GM13977 (cell line): ENCODE data around the gene SUCLG1.

Experiments
- DNase-seq: peaks from one replicate; pipeline ENCODE4 v3.0.0; 2012; ENCODE audit warnings: low spot score
- in situ Hi-C: fragments of 300-500 bp; cut with MboI; formaldehyde crosslinking; loops from one replicate; pipeline ENCODE4 v1.12.0; 2022; ENCODE audit warnings: low sequenced_read_pairs, low pct_unique_long_range_greater_than_20kb, mixed read lengths, inconsistent platforms; ENCODE audit not compliant: unreplicated experiment
- TF ChIP-seq, protein P1 (sequence below): IDR thresholded peaks from 2 replicates; pipeline ENCODE4 v1.5.1; 2012; ENCODE audit warnings: mild to moderate bottlenecking, control low read depth; ENCODE audit not compliant: insufficient read depth; ENCODE audit errors: extremely low read depth, missing control alignments

SUCLG1 gene

DNA sequence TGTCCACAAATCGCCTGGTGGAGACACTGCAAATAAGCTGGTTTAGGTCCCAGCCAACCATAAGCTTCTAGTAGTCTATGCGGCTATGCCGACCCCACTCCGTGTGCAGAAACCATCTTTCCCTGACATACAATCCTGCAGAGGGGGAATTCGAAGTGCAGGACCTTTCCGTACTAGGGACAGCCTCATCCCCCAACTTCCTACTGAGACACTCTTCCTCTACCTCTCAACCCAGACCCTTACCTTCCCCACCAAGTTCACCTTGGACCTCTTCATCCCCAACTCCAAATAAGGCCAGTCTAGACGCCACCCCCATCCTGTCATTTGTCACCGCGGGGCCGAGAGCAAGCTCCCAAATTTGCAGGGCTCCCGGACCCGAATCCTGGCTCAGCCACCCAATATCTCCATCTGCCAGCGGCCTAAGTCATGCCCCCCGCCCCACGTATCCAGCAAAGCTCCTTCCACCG is 496 bp downstream of the SUCLG1 start:
- DNase-seq, result peak; percentile 45
- TF ChIP-seq, protein P1, sequence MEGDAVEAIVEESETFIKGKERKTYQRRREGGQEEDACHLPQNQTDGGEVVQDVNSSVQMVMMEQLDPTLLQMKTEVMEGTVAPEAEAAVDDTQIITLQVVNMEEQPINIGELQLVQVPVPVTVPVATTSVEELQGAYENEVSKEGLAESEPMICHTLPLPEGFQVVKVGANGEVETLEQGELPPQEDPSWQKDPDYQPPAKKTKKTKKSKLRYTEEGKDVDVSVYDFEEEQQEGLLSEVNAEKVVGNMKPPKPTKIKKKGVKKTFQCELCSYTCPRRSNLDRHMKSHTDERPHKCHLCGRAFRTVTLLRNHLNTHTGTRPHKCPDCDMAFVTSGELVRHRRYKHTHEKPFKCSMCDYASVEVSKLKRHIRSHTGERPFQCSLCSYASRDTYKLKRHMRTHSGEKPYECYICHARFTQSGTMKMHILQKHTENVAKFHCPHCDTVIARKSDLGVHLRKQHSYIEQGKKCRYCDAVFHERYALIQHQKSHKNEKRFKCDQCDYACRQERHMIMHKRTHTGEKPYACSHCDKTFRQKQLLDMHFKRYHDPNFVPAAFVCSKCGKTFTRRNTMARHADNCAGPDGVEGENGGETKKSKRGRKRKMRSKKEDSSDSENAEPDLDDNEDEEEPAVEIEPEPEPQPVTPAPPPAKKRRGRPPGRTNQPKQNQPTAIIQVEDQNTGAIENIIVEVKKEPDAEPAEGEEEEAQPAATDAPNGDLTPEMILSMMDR, result no peak
- in situ Hi-C loops, result no loop called here

DNA sequence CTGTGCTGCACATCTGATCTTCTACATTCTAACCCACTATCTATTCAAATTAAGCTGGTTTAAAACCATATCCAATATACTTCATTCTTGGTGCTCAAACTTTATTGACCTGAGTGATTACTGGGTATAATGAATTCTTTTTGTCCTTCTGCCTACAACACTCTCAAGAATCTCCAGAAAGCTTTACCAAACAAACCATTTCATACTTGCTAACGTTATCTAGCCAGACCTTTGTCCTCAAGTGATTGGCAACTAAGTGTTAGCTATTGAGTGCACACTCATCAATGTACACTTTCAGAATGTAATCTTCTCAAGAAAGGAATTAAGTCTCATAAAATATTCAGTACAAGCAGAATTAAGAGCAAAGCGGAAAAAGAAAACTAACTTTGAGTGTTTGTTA is 1.4 kb downstream of the SUCLG1 start:
- TF ChIP-seq, protein P1, result no peak
- DNase-seq, result no peak
- in situ Hi-C loops, result no loop called here

DNA sequence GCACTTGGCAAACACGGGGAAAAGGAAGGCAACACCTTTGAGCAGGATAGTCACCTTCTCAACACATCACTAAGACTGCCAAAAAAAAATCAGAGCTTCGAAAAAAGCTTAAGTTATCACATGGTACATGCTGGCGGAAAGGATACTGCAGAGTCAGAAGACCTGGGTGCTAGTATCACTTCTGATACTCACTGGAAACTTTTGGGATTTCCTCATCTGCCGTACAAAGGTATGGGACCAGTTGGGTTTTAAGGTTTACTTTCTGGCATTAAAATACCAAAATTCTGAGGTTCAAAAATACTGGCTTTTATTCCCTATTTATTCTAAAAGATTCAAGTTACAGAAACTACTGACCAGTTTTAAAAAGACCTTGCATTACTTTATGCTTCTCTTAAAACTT is 2.9 kb downstream of the SUCLG1 start:
- no peak for DNase-seq
- in situ Hi-C loops, result no loop called here
- TF ChIP-seq, protein P1, result no peak

DNA sequence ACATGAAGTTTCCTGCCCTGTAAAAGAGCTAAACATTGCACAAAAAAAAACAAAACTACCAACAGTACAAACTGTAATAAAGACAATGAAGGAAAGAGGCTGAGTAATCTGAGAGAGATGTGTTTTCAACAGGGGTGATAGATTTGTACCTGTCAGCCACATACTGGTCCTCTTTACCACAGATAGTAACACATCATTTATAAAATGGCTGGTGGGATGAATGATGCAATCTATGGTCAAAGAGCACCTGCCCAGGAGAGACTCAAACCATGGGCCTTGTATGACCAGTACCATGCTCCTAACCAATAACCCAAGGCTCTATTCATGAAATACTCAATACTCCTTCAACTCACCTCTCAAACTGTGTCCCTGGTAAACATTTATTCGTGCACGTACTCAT is 4.5 kb downstream of the SUCLG1 start:
- TF ChIP-seq, protein P1, result no peak
- in situ Hi-C loops, result no loop called here
- no peak for DNase-seq

DNA sequence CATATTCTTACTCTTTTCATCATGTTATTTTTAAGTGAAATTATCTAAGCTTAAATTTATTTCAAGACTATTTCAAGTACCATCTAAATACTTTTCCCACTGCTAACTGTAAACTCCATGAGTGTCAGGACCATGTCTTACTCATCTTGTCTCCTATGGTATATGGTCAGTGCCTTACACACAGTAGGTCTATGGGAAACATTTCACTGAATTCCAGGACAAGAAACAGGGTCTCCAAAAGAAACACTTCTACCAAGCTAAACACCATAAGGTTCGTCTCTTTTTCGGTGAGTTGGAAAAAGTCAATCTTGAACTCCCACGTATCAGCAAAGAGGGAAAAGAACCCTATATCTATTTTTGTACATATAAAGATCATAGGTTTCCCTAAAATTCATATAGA is 6.5 kb downstream of the SUCLG1 start:
- DNase-seq, result no peak
- TF ChIP-seq, protein P1, result no peak
- in situ Hi-C loops, result no loop called here

DNA sequence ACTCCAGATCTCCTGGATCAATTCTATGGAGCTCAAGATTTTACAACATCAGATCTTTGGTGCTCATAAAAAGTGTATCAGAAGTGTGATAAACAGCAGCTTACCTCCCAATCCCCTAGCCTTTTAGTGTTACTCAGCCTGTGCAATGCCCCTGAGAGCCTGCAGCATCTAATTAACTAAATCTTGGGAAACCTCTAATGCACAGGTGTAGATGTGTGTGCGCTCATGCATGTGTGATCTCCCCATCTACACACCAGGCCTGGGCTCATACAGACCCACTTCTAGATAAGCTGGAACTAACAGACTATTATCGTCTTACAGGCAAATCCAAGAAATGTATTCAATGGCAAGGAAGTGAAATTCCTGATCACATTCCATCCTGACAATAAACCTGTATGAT is 7.5 kb downstream of the SUCLG1 start:
- TF ChIP-seq, protein P1, result no peak
- DNase-seq, result no peak
- in situ Hi-C loops, result no loop called here
